GM19397 (cell line): Measurements from ENCODE around the gene ARMH4.

Experiments
- ATAC-seq: cut with Tn5 transposase; IDR thresholded peaks from one replicate; pipeline ENCODE4 v1.9.1; 2021; ENCODE audit warnings: mild to moderate bottlenecking, moderate library complexity; ENCODE audit not compliant: unreplicated experiment

Gene ARMH4, protein sequence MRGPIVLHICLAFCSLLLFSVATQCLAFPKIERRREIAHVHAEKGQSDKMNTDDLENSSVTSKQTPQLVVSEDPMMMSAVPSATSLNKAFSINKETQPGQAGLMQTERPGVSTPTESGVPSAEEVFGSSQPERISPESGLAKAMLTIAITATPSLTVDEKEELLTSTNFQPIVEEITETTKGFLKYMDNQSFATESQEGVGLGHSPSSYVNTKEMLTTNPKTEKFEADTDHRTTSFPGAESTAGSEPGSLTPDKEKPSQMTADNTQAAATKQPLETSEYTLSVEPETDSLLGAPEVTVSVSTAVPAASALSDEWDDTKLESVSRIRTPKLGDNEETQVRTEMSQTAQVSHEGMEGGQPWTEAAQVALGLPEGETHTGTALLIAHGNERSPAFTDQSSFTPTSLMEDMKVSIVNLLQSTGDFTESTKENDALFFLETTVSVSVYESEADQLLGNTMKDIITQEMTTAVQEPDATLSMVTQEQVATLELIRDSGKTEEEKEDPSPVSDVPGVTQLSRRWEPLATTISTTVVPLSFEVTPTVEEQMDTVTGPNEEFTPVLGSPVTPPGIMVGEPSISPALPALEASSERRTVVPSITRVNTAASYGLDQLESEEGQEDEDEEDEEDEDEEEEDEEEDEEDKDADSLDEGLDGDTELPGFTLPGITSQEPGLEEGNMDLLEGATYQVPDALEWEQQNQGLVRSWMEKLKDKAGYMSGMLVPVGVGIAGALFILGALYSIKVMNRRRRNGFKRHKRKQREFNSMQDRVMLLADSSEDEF

DNA sequence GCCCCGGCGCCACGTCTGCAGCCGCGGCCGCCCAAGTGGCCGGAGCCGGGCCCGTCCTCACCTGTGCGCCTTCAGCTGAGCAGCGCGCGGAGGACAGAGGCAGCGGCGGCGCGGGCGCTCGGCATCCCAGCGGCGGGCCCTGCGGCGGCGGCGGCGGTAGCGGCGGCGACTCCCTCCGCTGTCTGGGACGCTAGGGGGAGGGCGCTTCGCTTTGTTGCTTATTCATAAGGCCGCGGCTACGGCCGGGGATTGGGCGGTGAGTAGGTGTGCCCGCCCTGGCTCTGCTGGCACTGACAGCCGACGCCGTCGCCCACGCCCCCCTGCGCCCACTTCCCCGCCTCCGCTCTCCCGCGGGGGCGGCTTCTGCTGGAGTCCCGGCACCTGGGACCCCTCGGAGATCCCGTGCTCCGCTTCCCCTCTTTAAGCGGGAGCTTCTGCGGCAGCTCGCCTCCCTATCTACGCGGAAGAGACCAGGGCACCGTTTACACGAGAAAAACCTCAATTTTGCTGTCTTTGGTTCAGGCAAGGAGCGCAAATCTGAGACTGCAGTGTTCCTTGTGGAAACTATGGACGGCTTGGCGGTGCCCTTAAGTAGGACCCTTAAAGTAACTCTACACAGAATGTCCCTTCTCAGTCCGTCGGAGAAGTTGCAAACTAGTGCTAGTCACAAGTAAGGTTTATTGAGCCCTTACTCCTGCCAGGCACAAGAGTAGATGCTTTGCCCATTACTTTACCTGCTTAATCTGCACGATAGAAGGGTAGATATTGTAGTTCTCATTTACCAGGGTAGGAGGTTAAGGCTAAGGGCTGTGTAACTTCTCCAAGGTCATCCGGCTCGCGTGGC lies at the start of gene ARMH4:
ARMH4 (minus strand) TSS at position 200 of the 844 bp plus-strand sequence. CDS start 12,855 bp downstream, outside the sequence.
- ATAC-seq: peak; percentile 97

DNA sequence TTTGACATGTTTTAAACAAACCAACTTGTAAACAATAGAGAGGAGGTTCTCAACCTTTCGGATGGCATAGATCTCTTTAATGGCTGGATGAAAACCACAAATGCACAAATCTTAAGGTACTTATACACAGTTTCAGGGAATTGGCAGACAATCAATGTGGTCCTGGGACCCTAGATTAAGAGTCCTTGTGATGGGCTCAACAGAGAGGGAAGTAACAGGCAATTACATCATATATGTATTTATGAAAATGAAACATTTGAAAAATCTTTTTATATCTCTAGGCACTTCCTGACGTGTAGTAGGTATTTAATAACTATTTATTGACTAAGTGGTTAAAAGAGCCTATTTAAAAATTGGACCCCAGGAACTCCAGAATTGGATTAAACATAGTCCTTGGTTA lies 48.8 kb upstream of the ARMH4 start:
- ATAC-seq: no peak

DNA sequence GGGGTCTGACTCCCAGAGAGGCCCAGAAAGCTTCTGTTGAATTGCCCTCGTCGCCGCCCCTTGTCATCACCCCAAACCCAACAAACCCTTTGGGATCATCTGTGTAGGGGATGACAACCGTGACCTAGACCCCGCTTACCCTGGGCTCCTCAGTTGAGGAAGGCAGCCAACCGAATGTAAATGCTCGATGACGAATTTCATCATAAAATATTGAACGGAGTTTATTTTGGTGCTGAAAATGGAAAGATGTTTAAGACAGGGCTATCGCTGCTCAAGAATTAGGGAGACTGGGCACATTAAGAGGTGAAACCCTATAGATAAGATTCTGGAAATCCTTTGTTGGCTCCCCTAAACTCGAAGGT lies 48.4 kb upstream of the ARMH4 start:
- peak; percentile 1 for ATAC-seq

DNA sequence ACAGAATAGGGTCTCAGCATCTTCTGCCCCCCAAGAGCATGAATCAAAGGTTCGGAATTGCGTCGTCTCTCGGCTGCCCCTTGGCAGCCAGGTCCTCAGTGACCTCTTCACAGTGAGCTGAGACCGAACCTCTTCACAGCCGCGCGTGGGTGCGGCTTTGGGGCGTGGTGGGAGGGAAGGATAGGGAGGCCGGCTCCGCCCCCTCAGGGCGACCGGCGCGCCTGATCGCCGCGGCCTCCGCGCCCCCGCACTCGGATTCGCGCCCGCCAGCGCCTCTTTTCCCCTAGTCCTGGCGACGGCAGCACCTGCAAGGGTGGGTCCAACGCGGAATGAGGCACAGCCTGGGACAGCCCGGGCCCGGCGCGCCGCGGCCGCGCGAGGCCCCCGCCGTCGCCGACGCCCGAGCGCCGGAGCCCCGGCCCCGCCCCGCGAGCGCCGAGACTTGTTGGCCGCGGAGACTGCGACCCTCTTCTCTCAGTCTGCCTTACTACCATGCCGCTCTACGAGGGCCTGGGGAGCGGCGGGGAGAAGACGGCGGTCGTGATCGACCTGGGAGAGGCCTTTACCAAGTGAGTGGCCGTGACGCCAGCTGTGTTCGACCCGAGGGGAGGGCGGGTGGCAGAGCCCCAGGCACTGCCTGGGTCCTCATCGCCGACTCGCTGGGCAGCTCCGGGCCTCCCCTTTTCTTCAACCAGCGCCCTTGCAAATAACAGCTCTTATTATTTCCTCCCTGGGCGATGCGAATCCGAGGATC lies 47.9 kb upstream of the ARMH4 start, which contains the start of gene ACTR10:
ACTR10 (plus strand) TSS at position 424 of the 754 bp plus-strand sequence; CDS start at position 493, 69 bp downstream.
- peak; percentile 95 for ATAC-seq

DNA sequence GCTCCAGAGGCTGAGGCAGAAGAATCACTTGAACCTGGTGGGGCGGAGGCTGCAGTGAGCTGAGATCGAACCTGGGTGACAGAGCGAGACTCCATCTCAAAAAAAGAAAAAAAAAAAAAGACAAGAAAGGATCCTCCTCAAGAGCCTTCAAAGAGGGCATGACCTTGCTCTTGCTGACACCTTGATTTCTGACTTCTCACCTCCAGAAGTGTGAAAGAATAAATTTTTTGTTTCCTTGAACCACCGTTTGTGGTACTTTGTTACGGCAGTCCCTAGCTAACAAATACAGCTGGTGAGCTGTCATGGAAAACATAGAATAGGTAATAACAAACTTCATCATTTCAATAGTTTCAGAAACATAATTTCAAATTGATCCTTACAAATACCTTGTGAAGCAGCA lies 46.1 kb upstream of the ARMH4 start:
- no peak for ATAC-seq

DNA sequence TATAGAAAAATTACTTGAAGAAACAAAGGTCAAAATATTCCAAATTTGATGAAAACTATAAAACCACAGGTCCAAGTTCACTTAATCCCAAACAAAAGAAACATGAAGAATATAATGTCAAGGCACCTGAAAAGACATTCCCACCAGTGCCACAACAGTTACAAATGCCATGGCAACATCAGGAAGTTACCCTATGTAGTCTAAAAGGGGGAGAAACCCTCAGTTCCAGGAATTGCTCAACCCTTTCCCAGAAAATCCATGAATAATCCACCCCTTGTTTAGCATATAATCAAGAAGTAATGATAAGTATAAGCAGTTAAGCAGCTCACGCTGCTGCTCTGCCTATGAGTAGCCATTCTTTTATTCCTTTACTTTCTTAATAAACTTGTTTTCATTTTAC lies 44.2 kb upstream of the ARMH4 start:
- no peak for ATAC-seq

DNA sequence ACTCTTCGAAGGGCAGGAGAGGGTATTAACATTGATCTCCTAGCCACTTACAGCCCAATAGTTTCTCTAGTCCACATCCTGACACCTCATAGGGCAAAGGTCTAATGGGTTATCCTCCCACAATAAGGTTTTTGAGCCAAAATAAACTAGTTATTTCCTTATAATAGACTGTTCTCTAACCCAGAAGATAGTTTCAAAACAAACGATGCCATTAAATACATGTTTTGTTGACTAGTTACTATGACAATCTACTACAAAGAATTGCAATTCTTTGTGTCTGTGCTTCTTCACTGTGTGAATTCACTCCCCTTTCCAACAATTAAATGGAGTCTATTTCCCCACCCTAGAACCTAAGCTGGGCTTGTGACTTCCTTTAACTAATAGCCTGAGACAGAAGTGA lies 41.5 kb upstream of the ARMH4 start:
- no peak for ATAC-seq

DNA sequence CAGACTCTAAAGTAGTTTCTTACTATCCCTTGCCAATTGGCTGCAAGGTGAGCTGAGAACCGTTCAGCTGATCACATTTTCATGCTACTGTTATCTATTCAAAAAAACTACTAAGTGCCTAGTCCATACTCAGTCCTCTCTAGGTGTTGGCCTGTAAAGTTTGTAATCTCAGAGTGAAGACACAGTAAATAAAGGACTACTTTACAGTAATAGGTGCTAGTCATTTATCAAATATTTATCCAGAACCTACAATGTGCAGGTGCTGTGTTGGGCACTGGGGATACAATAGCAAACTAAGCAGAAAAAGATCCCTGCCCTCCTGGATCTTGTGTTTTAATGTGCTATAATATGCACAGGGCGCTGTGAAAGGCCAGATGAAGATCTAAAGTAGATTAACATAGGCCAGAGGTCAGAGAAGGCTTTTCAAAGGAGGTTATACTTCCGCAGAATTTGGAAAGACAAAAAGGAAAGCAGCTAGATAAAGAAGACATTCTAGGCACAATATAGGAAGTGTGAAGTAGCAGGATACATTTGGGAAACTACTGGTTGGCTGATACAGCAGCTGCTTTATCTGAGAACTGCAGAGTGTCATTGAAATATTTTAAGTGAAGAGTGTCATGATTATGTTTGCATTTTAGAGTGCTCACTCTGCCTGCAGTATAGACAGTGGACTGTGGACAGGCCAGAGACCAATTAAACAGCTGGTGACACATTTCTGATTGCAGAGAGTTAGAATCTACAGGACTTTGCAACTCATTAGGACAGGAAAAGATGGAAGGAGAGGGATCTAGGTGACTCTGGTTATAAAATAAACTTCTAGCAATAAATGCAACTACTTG lies 40.0 kb upstream of the ARMH4 start:
- ATAC-seq: no peak

DNA sequence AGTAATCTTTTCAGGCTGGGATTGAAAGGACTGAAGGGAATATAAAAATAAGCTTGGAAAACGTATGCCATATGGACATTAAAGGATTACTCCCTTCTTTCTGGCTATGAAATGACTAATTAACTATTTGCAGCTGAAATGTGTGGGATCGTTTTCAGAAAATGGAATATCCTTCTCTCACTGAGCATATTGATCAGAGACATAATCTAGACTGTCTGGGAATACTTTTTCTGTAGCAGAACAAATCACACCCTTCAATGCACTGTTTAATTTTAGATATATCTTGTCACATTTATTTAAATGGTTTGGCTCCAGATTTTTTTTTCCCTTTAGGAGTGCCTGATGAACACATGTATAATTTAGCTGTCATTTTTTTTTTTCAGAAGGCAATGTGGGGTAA lies 37.2 kb upstream of the ARMH4 start:
- no peak for ATAC-seq

DNA sequence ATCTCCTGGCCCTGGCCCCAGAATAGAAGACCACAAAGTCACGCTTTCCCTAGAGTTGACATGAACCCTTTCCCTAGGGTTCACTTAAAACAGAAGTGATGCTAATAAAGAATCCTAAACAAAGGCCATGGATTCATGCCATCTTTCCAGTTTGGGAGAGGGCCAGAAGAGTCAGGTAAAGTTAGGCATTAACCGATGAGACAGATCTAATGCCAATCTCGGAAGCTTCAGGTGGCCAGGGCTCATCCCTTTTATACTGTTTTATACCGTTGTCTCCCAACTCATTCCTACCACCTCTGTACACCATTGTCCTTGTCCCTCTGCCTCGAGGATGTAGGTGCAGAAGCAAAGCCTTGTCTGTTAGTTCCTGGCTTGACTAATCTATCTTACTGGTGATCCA lies 25.1 kb upstream of the ARMH4 start:
- ATAC-seq: no peak

DNA sequence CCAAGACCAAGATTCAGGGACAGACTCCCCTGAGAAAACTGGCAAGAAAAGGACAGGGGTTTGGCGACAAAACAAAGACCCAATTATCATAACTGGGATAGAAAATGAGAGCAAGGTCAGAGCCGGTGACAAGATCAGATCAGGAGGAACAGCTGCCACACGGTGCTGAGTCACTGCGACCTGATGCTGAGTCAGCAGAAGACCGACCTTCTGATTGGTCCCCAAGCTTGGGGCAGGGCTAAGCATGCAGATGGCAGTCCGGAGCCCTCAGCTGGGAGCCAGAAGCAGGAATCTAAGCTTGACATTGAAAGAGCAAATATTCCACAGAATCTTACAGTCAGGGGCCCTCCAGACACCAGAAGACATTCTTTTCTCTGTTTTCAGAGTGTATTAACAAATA lies 19.1 kb upstream of the ARMH4 start:
- peak; percentile 72 for ATAC-seq

DNA sequence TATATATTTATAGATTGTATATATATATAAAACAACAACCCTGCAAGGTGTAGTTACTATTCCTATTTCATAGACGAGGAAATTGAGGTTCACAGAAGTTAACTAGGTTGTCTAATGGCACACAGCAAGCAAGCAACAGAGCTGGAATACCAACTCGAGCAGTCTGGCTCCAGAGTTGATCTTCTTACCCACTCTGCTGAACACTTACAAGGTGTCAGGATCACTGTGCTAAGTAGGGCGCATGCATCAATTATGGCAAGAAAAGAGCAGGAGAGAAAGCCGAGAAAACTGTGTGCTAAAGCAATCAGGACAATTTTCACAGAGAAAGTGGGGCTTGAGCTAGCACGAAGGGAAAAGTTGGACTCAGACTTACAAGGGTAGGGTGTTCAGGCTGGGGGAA lies 15.9 kb upstream of the ARMH4 start:
- no peak for ATAC-seq

DNA sequence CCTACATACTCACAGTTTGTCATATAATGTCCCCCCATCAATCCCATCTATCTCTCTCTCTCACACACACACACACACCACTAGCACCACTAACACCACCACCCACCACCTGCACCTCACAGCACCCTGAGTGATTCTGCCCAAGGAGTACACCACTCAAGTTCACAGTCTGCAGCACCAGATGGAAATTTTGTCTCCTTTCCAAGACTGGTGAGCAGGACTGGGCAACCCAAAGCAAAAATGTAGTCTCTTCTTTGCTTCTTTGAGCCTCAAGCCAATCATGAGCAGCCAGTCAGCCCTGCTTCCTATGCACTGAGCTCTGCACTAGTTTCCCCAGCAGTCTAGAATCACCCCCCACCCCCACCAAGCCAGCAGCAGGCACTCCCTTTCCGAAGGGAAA lies 15.0 kb upstream of the ARMH4 start:
- ATAC-seq: no peak

DNA sequence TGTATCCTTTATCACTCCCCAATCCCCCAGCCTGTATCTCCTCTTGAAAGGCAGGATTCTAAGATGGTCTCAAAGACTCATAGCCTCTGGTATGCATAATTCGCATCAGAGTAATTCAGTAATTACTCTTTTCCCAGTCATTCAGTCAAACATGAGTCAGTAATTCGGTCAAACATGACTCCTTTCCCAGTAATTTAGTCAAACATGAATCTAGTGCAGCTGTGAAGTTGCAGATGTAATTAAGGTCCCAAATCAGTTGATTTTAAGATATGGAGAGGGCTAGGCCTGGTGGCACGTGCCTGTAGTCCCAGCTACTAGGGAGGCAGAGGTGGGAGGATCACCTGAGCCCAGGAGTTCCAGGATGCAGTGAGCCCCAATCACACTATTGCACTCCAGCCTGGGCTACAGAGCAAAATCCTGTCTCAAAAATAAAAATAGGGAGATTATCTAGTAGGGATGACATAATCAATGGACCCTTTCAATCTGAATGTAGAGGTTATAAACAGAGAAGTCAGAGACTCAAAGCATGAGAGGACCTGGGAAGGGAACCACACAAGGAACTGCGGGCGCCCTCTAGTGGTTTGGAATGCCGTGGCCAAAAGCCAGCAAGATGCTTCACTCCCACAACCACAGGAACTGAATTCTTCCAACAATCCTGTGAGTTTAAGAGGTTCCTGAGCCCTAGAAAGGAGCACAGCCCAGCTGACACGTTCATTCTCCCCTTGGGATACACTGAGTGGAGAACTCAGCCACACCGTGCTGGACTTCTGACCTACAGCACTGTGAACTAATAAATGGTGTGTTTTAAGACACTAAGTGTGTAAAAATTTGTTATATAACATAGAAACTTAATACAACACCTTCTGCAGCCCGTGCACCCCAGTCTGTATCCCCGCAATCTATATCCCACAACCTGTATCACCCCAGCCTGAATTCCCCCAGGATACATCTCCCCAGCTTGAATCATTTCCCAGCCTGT lies 14.3 kb upstream of the ARMH4 start:
- ATAC-seq: no peak

DNA sequence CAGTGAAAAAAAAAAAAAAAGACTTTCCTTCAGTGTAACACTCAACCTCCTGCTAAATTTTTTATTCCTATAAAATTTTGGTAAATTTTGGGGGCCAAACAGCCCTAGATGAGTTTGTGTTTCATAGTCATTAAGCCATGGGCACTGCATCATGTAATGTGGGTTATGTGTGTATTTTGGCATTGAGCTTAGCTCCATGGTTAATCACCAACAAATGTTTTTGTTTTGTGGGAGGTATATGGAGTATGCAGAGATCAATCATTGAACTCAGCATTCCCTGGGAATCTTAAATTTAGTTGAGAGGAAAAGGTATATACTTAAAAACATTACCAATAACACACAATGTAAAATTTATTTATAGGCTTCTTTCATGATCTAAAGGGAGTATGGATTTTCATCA lies 8.5 kb upstream of the ARMH4 start:
- no peak for ATAC-seq

DNA sequence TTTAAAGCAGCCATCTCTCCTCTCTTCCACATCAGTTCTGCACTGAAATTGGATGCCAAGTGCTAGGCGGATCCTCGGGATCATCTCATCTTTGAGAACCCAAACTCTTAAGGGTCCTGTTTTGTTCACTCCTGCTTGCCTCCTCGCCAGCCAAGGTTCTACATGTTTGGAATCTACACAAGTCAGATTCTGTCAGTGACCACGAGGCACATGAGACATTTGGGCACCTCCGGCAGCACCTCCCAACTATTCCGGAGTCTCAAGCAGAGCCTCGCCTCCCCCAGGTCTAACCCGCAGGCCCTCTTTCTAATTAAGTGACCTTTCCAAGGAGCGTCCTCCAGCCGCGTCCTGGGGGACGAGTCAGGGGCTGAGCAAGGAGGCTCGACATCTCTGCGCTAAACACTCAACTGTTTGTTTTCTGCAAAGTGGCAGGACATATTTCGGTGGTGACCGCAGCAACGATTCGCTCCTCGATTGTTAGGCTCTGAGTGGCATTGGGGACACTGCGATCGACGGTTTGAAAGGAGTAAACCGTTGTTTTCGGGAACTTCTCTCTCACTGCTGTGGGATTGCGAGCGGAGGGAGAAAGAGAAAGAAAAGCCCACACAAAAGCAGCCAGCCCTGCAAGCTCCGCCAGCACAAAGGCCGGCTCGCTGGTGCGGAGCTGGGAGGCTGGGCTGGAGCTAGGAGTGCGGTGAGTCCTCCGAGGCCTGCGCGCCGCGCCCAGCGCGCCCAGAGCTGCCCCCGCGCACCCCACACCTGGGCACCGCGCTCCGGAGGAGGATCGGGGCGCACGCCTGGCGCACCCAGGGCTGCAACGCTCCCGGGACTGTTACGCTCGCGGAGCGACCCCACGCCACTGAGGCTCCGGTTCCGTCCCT lies 640 bp downstream of the ARMH4 start:
- ATAC-seq: peak; percentile 39

DNA sequence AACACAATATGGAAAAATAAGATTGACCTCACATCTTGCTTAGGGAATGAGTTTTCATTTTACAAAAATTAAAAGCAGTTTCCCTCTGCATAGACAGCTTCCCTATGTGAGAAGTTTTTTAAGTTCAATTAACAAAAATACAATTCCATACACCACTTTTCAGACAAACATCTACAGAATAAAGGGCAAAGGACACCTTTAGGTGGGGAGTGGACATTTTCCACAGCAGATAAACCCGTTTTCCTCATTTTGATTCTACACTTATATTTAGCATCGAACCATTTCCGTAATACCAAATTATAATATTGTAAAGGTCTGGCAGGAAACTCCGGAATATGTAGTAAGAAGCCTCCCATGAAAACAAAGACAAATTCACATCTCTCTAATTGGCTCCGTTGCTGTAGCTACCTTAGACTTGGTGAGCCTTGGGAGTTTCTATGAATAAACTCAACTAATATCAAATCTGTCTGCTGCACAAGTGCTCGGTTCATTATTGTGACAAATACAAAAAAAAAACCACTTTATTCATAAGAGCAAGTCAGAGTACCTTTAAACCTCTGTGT lies 1.7 kb downstream of the ARMH4 start:
- no peak for ATAC-seq
